ENCODE data around the gene XAF1. TPM values are rescaled to one million over a fixed set of nuclear protein-coding genes. Genes with fewer than 3 reads are reported as not detected.
"Not testable (repeated sequence)": the region's sequence is repeated elsewhere in the genome, so short reads cannot be mapped to it uniquely, and the experiment has no call there.

XAF1 gene
- total and polyA plus RNA-seq, 9 of the 15 experiments (the other 6 are each of a cell fraction or from before 2014, with no cell fraction given) = 0.07 to 0.22 (median 0.11) TPM; not detected in 4

GRCh38 chr17:6815775-6816174 lies 59.9 kb downstream of the XAF1 start (continued):
- TF ChIP-seq RREB1 (CRISPR knock-in tag; IDR thresholded peaks at IDR 0.05) = no peak

- H3K79me2 ChIP-seq (ENCODE audit: control insufficient read depth, insufficient read depth, low read length); H3K4me1 ChIP-seq (replicated peaks in 1 of 2; ENCODE audit: control insufficient read depth in 2 of 2, insufficient read depth in 2 of 2, low read length in 2 of 2); CTCF ChIA-PET (ENCODE audit: low intra/inter-chr PET ratio); BruUV-seq (replicated peaks); H3K36me3 ChIP-seq (ENCODE audit: control insufficient read depth, insufficient read depth, low read length); in situ Hi-C loops (cut with MboI); intact Hi-C loops (cut with micrococcal nuclease); H4K20me1 ChIP-seq (replicated peaks; ENCODE audit: control insufficient read depth, insufficient read depth, low read length); H3K27ac ChIP-seq (ENCODE audit: extremely low read depth, low read depth, low read length); ATAC-seq; DNase-seq (ENCODE audit: extremely low read depth in 1 of 4, low spot score in 3 of 4); H3K4me2 ChIP-seq (ENCODE audit: insufficient read depth, low read length); H3K9me3 ChIP-seq (replicated peaks; ENCODE audit: control insufficient read depth, insufficient read depth, low read depth, low read length); H3K4me3 ChIP-seq; H3K9ac ChIP-seq (ENCODE audit: insufficient read depth in 1 of 2, low read depth in 2 of 2, low read length in 2 of 2); POLR2A ChIA-PET; FAIRE-seq; H2AFZ ChIP-seq (ENCODE audit: low read depth, low read length); H3K9me1 ChIP-seq (ENCODE audit: control insufficient read depth, insufficient read depth, low read length): not testable (repeated sequence)
- peaks cover 0 to 21% of the 10 kb centered on the region in 2 experiments; a peak in 3 of 5 replicates for H3K27me3 ChIP-seq (ENCODE audit: control insufficient read depth in 2 of 2, insufficient read depth in 2 of 2, low read length in 2 of 2)
- WGBS (ENCODE audit: insufficient coverage, low coverage, missing lambda C conversion rate) = 14% methylated on average over 3 of the region's 3 CpGs
- peak; percentile 34 for TF ChIP-seq ZNF146 (CRISPR knock-in tag; IDR thresholded peaks at IDR 0.05; ENCODE audit: unreplicated experiment)
Observed at GRCh38 chr17:6816368-6816767, 60.5 kb downstream of the XAF1 start.

Data from K562 (cell line).